Hypothalamus (tissue), 51 donors: ENCODE results near the gene SCTR.

ENCODE experiments used
- DNase-seq, 51 donors: peaks; one replicate each; lab custom pipeline; 2025; lab: John Stamatoyannopoulos, UW

The SCTR gene

DNA sequence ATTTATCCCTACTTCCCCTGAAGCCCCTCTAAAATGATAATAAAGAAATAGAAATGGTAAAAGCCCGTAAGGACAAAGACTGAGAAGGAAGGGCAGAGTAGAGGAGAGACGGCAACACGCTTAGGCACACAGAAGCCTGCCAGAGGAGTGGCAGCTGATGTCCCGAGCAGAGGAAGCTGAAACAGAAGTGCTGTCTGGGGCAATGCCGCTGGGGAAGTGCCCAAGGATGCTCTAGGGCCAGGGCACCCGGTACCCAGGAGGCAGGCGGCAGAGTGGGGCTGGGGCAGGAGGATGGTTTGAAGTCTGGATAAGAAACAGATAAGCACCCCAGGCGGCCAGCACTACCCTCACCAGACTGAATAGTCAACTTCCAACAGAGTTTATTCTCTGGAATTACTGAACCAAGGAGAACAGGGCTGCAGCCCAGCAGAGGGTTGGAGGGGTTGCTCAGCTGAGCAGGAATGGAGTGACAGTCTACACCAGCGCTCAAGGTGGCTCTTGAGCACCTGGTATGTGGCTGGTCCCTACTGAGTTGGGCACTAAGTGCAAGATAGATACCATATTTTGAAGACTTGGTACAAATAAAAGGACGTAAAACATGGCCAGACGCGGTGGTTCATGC, 70.2 kb downstream of the SCTR start:
- no peak for DNase-seq

- no peak for DNase-seq
These were observed 72.8 kb downstream of the SCTR start for GRCh38 chr2:119451336-119452050.

- no peak for DNase-seq
These were observed 74.8 kb downstream of the SCTR start for GRCh38 chr2:119449521-119449920.

DNA sequence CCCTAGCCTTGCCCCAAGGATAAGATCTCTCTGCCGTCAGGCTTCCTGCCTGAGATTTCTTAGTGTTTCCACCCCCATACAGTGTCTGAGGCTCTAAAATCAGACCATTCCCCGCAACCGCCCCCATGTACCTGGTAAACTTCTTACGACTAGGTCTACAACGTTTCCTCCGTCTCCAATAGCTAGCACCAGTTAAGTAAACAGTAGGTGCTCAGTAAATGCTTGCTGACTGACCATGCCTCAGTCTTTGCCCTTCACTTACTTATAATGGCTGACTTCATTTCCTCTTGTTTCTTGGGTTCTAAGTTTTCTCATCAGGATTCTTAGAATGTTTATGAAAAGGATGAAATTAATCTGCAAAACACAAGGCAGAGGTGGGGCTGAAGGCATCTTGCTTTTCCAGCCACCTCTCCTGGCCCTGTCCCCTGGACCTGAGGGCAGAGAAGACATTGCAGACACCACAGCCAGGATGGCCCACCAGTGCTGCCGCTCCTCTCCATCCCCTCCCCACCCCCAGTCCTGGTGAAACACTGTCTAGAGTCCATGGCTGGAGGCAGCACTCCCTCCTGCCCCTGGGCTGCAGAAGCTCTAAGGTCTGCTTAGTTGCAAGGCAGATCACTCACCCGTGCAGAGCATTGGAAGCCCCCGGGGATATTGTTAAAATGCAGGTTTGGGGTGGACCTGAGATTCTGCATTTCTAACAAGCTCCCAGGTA, 75.7 kb downstream of the SCTR start:
- DNase-seq = no peak

- DNase-seq = no peak
These were observed 78.2 kb downstream of the SCTR start for GRCh38 chr2:119446037-119446436.

DNA sequence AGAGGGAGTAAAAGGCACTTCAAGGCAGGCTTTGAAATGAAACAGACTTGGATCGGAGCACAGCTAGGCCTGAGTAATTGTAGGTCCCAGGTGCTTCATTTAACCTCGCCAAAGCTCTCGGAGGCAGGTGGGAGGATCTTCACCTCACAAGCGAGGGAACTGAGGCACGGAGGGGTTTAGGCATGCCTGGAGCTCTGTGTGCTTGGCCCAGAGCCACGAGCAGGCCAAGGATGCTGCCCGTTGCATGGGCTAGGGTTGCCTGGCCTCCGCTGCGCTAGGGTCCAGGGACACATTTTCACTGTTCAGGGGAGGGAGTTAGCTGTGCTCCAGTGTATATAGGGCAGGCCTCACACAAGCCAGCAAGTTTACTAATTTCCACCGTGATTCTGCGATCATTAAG, 81.4 kb downstream of the SCTR start:
- DNase-seq = no peak

DNA sequence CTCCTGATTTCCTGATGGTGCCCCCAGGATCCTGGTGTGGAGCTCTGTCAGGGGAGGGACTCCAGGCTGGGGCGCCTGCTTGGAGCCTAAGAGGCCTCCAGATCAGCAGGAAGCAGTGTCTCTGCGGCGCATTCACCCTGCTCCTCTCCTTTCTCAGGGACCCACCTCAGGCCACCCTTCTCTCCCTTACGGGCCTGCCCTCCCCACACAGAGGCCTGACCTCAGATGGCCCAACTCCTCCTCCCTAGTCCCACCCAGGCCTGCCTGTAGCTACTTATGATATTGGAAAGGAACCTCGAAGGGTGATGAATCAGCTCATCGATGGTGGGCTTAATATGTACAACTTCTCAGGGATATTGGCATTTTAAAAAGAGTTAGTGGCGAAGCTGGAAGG, 82.1 kb downstream of the SCTR start:
- no peak for DNase-seq

DNA sequence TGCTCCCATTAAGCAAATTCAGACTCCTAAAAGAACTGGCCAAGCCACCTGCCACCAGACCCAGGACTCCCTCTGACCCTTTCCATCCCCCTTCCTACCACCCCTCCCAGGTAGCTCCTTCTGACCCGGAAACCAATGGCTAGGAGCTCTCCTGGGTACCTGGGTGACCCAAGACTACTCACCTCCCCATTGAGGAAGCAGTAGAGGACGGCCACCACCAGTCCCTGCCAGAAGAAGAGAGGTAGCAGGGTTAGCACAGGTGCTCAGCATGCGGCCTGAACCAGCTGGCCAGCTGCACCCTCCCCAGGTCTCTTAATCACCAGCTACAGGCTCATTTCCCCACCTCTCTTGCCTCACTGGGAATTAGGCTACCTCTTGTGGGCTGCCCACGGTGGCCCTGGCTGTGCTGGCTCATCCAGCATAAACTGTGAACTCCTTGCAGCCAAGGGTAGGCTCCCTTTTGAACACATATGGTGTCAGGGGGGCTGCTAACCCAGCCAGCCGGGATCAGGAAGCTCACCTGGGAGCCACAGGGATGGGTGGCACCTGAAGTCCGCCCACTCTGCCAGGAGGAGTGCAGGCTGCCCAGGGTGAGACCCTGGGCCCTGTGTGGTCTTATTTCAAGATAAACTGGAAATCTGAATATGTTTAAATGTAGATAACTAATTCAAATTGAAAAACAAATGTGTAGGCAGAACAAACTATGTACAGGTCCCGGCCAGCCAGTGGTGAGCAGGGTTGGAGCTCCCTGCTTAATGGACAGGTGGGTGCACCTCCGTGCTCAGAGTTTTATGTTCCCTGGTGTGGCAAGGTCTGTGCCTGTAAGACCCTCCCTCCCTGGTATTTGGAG, 82.7 kb downstream of the SCTR start:
- DNase-seq = no peak

DNA sequence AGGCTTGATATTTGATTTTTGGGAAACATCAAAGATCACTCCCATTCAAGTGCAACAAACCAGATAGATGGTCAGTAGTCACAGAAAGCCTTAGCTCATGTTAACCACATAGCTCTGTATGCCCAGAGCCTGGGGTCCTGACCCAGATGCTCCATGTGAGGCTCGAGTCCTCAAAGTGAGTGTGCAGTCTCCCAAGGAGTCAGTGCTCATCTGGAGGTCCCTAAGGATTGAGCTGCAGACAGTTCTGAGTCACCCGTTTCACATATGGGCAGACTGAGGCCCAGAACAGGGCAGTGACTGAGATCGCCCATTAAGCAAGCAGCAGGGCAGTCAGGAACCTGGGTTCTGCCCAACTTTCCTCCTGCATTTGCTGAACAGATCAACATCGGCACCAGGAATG, 83.4 kb downstream of the SCTR start:
- no peak for DNase-seq

GRCh38 chr2:119440501-119440870, 83.8 kb downstream of the SCTR start:
- DNase-seq = no peak

- no peak for DNase-seq
These were observed 84.4 kb downstream of the SCTR start for GRCh38 chr2:119439574-119440500.

DNA sequence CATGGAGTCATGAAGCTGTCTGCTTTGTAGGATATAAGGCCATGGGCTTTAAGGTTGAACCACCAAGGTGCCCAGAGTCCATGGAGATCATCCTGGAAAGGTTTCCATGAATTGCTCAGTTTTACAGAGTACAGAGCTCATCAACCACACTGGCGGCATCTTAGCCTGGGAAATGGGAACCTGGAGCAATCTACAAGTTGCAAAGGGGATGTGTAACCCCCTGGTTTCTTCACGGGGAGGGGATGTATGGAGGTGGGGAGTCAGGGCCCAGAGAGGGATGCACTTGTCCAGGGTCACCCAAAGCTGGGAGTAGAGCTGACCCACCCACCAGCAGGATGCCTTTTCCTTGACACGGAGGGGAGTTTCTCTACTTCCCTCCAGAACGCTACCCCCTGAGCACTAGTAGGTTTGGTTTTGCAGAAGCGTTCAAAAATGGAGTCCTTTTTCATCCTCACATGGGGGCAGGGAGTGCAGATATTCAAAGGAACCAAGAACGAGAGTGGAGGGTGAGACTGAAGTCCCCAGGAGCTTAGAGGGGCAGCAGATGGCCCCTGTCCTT, 85.5 kb downstream of the SCTR start:
- DNase-seq = no peak

- no peak for DNase-seq
These were observed 86.1 kb downstream of the SCTR start for GRCh38 chr2:119438128-119438656.

- DNase-seq = no peak
These were observed 87.1 kb downstream of the SCTR start for GRCh38 chr2:119436993-119437772.

DNA sequence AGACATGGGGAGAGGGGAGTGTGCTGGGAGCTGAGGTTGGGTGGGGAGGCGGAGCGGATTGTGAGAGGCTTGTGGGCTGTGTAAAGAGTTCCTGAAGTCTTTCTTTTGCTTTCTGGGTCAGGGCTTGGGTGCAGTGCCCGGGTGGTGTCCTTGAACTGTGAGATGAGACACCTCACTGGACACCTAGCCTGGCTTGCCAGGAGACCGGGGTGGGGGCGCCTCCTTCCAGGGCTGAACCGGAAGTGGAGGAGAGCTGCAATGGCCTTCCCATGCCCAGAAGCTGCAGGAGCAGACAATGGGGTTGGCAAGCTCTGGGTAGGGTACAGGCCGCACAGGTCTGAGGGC, 88.4 kb downstream of the SCTR start:
- no peak for DNase-seq

GRCh38 chr2:119435081-119435952, 89.0 kb downstream of the SCTR start:
- no peak for DNase-seq

DNA sequence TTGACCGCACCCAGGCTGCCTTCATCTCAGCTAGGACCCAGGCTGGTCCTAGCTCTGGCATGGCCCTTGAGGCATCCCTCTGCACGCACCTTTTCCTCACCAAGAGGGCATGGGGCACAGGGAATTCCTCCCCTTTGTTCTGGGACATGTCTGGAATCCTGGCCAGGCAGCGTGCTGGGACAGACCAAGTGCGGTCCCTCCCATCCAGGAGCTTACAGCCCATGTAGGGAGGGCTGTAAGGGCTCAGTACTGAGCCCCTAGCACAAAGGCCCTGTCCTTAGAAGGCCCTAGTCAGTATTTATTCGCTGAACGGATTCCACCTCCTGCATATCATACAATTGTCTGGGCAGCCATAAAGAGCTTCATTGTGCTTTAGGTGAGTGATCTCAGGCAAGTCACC, 89.6 kb downstream of the SCTR start:
- DNase-seq = no peak
